Activated naive CD4-positive, alpha-beta T cell treated with anti-CD3 and anti-CD28 coated beads, Interleukin-2, amount 50 U/mL, for 72 hours (primary cell): Measurements from ENCODE around the gene WAPL. TPM values are rescaled to one million over a fixed set of nuclear protein-coding genes. Genes with fewer than 3 reads are reported as not detected.
"Not testable (repeated sequence)": the region's sequence is repeated elsewhere in the genome, so short reads cannot be mapped to it uniquely, and the experiment has no call there.

Source experiments
- ATAC-seq, 2 donors: fragments of 150-1000 bp; cut with Tn5 transposase; 2 replicates each; pipeline ENCODE4 v1.10.0; 2021; ENCODE audit warnings: mild to moderate bottlenecking in 2 of 2, moderate library complexity in 2 of 2
- DNase-seq, 2 donors: peaks; one replicate each; pipeline ENCODE4 v3.0.0; 2021 to 2022; ENCODE audit warnings: low spot score in 2 of 2
- H3K27ac Mint-ChIP-seq, 2 donors: one replicate each; pipeline ENCODE4 v1.8.0; 2022; ENCODE audit warnings: mild to moderate bottlenecking in 2 of 2, mixed read lengths in 2 of 2
- H3K36me3 Mint-ChIP-seq, 2 donors: one replicate each; pipeline ENCODE4 v1.8.0; 2022; ENCODE audit warnings: mixed read lengths in 2 of 2
- H3K9me3 Mint-ChIP-seq, 2 donors: one replicate each; pipeline ENCODE4 v1.8.0; 2022; ENCODE audit warnings: mixed read lengths in 2 of 2
- total RNA-seq, 2 donors: library from RNA; stranded (reverse); gene quantifications; one replicate each; pipeline ENCODE4 v1.2.3, GENCODE V29; 2022

Gene WAPL
- total RNA-seq, 2 donors from 2014 or later, result 46.0 to 46.5 TPM

DNA sequence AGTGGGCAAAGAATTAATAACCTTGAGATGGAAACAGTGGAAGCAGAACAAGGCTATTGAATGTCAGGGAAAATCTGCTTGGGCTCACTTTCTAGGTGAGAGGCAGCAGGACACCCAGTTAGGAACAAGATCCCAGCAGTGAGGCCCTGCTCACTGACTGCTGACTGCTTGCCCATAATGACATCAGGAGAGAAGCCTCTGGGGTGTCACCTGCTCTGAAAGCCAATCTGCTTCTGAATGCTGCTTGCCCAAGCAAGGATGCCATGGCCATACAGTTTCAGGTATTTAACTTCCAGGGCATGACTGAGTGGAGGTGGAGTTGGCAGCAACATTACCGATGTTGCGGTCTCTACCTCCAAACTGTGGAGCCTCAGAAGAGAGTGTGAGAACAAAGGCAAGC lies 11.7 kb upstream of the WAPL start:
- Mint-ChIP-seq H3K36me3 (peaks cover 0 to 14% of the 10 kb centered on the region in 2 donors), H3K9me3 (peaks cover 0 to 7% of the 10 kb centered on the region in 2 donors), H3K27ac (no peak overlapping the region)
- no peak for DNase-seq
- ATAC-seq, result no peak

DNA sequence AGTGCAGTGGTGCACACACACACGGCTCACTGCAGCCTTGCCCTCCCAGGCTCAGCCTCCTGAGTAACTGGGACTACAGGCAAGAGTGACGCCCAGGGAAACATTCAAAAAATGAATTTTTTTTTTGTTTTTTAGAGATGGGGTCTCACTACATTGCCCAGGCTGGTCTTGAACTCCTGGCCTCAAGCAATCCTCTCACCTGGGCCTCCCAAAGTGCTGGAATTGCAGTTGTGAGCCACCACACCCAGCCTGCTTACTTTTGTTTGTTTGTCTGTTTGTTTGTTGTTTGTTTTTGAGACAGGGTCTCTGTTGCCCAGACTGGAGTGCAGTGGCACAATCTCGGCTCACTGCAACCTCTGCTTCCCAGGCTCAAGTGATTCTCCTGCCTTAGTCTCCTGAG lies 7.1 kb upstream of the WAPL start:
- ATAC-seq, H3K36me3 Mint-ChIP-seq, H3K27ac Mint-ChIP-seq, H3K9me3 Mint-ChIP-seq, DNase-seq: not testable (repeated sequence)

DNA sequence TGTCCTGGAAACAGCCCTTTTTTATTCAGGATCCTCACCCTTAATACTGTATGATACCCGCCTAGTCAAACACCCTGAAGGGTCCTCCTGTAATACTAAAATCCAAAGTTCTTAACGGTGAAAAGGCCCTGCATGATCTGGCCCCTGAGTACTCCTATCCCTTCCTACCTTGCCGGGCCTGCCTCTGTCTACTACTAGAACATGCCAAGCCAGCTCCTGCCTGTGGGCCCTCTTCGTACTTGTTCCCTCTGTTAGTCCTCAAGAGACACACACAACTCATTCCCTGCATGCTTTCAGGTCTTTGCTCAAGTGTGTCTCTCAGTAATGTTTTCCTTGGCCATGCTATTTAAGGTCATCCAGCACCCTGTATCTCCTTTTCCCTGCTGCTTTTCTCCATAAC lies 5.0 kb upstream of the WAPL start:
- no peaks in the 10 kb centered on the region for H3K9me3 Mint-ChIP-seq
- H3K27ac Mint-ChIP-seq, result no peak overlapping the region
- no peak for ATAC-seq
- H3K36me3 Mint-ChIP-seq, result peaks cover 6% of the 10 kb centered on the region in 2 donors
- no peak for DNase-seq

DNA sequence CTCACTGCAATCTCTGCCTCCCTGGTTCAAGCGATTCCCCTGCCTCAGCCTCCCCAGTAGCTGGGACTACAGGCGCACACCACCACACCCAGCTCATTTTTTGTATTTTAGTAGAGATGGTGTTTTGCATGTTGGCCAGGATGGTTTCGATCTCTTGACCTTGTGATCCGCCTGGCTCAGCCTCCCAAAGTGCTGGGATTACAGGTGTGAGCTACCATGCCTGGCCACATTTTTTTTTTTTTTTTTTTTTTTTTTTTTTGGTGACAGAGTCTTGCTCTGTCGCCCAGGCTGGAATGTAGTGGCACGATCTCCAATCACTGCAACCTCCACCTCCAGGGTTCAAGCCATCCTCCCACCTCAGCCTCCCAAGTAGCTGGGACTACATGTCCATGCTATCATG lies 4.1 kb upstream of the WAPL start:
- not testable (repeated sequence) for DNase-seq

DNA sequence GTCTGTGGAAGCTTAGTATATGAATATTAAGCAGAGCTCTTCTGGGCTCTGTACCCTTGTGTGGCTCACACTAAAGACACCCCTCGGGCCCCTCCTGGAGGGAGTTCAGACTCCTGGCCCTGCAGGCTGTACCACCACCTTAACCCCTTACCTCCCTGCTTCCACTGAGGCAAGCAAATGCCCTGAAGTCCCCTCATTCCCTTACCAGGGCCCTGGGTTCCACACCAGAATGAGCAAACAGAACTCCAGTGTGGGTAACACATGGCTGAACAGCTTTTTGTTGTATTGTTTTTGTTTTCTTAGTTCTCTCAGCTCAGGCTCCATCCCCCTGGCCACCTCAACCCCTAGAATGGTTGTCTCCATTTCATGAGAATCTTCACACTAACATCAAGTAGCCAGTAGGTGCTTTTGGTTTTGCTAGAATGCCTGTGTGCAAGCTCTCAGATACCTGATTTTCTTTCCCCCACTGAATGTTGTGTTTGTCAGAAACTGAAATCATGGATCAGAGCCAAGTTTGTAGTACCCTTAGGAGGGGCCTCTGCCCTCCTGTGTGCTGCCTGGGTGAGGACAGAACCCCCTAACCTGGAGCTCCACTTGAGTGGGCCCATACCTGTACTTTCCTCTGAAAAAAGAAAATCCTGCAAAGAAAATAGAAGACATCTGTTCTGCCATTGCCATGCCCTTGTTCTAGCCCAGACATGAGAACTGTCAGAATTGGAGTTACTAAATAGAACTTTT lies 2.8 kb upstream of the WAPL start:
- peak overlapping the region; percentile 16 to 47 for H3K27ac Mint-ChIP-seq
- ATAC-seq (no peak), DNase-seq (no peak)
- no peaks in the 10 kb centered on the region for H3K9me3 Mint-ChIP-seq
- H3K36me3 Mint-ChIP-seq, result peaks cover 15 to 16% of the 10 kb centered on the region in 2 donors

More for the DNA sequence above, 4.1 kb upstream of the WAPL start:
- not testable (repeated sequence) for H3K27ac Mint-ChIP-seq, ATAC-seq, H3K9me3 Mint-ChIP-seq, H3K36me3 Mint-ChIP-seq

DNA sequence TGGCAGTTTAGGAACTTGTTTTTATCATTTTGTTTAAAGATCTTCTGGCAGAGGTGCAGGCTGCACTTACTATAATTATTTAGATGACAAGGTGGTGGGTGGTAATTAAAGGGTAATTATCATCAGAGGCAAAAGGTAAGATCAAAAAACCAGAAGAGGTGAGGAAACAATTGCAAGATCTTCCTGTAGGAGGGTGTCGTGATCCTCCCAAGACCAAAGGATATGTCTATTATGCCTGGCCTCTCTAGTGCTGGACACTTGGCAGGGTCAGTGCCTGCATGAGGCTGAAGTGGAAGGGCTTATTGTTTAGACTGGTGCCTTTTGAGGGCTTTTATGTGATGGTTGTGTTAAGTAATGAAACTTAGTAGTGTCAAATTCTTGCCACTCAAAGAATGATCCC lies 1.8 kb upstream of the WAPL start:
- peaks cover 17 to 22% of the 10 kb centered on the region in 2 donors for H3K36me3 Mint-ChIP-seq
- peak overlapping the region in 1 of 2 donors; percentile 33 for H3K27ac Mint-ChIP-seq
- no peaks in the 10 kb centered on the region for H3K9me3 Mint-ChIP-seq
- ATAC-seq, result no peak
- no peak for DNase-seq

DNA sequence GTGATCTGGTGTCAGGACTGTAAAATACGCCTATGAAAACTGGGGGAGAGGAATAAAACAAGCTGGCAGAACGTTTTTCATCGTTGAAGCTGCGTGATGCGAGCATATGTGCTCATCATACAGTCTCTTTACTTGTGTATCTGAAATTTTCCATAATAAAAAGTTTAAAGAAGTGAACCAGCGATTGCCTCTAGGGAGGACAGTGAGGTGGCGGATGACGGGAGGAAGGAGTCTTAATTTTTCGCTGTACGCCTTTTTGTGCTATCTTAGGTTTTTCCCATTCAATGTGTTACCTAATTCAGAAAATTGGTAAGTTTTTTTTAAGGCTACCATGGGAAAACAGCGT lies 891 bp upstream of the WAPL start:
- peaks cover 17 to 29% of the 10 kb centered on the region in 2 donors for H3K36me3 Mint-ChIP-seq
- no peak for ATAC-seq
- no peak for DNase-seq
- peak overlapping the region; percentile 92 to 94 for H3K27ac Mint-ChIP-seq
- H3K9me3 Mint-ChIP-seq, result no peaks in the 10 kb centered on the region

DNA sequence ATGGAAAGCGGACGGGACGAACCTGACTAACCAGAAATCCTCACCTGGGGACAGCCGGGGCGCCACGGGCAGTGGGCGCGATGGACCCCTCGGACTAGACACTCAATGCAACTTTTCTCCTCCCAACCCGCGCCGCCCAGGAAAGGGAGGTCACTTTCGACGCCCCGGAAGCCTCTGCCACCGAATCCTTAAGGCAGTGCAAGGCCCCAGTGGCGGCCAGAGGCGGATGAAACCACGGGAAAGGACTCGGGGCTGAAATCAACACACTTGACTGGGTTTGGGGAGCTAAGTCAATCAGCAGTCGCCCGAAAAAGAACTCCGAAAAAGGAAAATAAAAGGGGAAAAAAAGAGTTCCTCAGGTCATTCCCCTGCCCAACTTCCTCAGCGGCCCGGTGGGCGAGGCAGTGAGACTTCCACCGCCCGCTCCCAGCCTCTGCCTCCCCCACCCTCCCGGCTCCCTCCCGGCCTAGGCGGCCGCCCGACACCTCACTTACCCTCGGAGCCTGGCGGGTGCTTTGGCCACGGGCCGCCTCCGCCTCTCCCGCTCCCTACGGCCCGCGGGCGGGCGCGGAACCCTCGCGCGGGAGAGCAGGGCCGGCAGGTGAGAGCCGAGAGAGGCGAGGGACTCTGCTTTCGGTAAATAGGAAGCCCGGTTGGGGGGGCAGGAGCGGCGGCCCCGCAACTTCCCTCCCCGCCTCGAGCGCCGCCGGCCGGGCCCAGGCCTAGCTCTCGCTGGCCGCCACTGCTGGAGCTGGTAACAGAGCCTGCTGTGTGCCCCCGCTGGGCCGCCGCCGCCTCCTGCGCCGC lies 518 bp downstream of the WAPL start:
- Mint-ChIP-seq H3K9me3 (no peaks in the 10 kb centered on the region), H3K27ac (peak overlapping the region; percentile 92 to 99), H3K36me3 (peaks cover 17 to 40% of the 10 kb centered on the region in 2 donors)
- peak; percentile 23 to 35 for ATAC-seq
- DNase-seq, result peak; percentile 60 to 62

DNA sequence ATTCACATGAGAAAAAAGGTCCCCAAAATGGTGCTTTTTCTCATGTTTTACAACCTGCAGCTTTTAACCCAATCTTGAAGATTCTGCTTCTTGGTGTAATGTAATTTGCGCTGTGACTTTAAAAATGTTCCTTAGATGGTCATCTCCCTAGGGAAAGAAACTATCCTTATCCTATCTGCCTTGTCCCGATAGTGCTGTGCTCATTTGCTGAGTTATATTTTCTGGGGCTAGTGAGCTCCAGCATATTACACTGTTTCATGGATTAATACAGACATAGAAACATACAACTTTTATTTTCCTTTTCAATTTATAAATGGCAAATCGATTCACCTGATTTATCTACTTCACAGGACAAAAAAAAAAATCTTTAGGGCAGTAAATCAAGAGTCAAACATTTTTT lies 2.8 kb downstream of the WAPL start:
- no peak for DNase-seq
- H3K9me3 Mint-ChIP-seq, result no peaks in the 10 kb centered on the region
- peaks cover 17 to 43% of the 10 kb centered on the region in 2 donors for H3K36me3 Mint-ChIP-seq
- ATAC-seq, result no peak
- no peak overlapping the region for H3K27ac Mint-ChIP-seq

DNA sequence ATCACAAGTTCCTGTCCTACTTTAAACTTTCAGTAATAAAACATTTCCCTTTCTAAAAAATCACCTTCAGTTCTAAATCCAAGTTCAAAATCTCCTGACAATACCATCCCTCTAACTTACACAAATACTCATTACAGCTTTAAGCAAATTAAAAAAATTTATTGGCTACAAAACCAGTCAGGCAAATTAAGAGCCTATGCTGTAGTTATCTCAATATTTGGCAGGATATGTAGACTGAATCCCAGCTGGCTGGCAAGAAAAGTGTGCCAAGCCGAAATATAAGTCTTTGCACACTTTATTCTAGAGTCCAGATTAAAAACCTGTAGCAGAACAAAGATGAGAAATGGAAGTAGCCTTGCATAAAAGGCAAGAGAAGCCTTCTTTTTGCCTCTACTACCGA lies 9.5 kb downstream of the WAPL start:
- DNase-seq (no peak), ATAC-seq (no peak)
- H3K9me3 Mint-ChIP-seq, result no peaks in the 10 kb centered on the region
- H3K36me3 Mint-ChIP-seq, result peaks cover 0 to 10% of the 10 kb centered on the region in 2 donors
- H3K27ac Mint-ChIP-seq, result no peak overlapping the region

DNA sequence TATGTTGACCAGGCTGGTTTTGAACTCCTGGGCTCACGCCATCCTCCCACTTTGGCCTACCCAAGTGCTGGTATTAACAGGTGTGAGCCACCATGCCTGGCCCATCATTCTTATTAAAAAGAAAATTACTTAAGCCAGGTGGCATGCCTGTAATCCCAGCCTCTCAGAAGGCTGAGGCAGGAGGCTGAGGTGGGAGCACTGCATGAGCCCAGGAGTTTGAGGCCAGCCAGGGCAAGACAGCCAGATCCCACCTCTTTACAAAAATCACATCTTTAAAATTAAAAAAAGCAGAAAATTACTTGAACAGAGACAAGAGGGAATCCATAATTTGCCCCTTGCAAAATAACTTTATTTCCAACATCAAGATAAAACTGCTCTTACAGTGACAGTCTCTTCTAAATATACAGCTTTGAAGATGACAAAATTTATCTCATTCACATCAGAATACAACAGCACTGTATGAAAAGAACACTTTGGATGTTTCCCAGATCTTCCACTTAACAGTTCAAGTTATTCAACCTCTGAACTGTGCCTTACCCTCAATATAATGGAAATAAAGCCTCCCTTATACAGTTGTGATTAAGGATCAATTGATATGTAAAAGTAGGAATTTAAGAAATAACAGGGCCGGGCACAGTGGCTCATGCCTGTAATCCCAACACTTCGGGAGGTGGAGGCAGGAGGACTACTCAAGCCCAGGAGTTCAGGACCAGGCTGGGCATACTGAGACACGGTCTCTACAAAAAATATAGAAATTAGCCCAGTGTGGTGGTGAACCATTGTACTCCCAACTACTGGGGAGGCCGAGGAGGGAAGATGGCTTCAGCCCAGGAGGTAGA lies 10.3 kb downstream of the WAPL start:
- ATAC-seq (no peak), DNase-seq (no peak)
- no peaks in the 10 kb centered on the region for H3K9me3 Mint-ChIP-seq
- peak overlapping the region in 1 of 2 donors; percentile 40 for H3K27ac Mint-ChIP-seq
- H3K36me3 Mint-ChIP-seq, result peaks cover 0 to 5% of the 10 kb centered on the region in 2 donors

DNA sequence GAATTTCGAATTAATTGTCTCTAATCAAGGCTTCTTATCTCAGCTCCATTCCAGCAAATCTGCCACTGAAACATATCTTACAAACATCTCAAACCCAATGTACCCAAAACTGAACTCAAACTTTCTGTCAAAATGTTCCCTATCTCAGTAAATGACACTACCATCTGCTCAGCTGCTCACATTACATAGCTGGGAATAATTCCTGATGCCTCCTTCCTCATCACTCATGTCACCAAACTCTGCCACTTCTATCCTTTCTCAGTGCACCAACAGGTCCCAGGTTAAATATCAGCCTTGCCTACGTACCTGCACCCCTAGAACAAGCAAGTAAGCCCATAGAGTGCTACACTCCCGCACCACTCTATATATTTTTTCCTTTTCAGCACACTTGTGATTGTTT lies 12.4 kb downstream of the WAPL start:
- no peak overlapping the region for H3K27ac Mint-ChIP-seq
- ATAC-seq, result no peak
- H3K9me3 Mint-ChIP-seq, result no peaks in the 10 kb centered on the region
- no peak for DNase-seq
- no peaks in the 10 kb centered on the region for H3K36me3 Mint-ChIP-seq

DNA sequence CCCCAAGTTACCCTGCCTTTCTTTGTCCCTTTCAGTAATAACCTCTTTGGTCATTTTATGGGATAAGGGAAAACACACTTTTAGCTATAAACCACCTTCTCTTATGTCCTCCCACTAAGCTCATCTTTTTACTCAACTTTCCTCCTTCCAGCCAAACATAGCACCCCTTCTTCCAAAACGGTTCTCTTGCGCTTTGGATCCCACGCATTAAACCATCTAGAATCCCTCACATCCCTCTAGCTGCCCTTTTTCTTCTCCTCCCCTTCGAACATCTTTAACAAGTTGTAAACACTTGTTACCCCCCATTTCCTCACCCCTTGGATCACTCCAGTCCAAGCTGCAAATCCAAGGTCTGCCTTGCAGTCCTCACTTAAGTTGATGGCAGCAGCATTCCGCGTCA lies 13.4 kb downstream of the WAPL start:
- Mint-ChIP-seq H3K9me3 (no peaks in the 10 kb centered on the region), H3K36me3 (peaks cover 0 to under 1% of the 10 kb centered on the region in 2 donors), H3K27ac (no peak overlapping the region)
- ATAC-seq (no peak), DNase-seq (no peak)

DNA sequence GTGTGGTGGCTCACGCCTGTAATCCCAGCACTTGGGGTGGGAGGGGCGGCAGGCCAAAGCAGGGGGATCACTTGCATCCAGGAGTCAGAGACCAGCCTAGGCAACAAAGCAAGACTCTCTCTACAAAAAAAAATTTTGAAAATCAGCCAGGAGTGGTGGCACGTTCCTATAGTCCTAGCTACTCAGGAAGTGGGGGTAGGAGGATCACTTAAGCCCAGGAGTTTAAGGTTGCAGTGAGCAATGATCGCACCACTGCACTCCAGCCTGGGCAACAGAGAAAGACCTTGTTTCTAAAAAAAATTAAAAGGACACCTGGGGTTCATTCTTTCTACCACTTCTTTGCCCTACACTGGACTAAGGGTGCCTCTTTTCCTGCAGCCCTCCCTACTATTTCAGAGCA lies 15.1 kb downstream of the WAPL start:
- Mint-ChIP-seq H3K36me3 (peaks cover 0 to 12% of the 10 kb centered on the region in 2 donors), H3K9me3 (no peaks in the 10 kb centered on the region), H3K27ac (peak overlapping the region in 1 of 2 donors; percentile 34)
- ATAC-seq (no peak), DNase-seq (no peak)

DNA sequence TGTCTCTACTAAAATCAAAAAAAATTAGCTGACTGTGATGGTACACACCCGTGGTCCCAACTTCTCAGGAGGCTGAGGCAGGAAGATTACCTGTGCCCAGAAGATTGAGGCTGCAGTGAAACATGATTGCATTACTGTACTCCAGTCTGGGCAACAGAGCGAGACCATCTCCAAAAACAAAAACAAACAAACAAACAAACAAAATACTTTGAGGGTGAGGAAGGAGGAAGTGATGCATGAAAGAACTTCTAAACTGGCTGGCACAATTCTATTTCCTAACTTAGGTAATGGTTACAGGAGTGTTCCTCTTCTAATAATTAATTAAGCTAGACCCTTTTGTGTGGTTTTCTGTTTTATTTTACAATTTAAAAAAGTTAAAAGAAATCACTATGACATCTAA lies 15.5 kb downstream of the WAPL start:
- peaks cover 0 to 16% of the 10 kb centered on the region in 2 donors for H3K36me3 Mint-ChIP-seq
- no peaks in the 10 kb centered on the region for H3K9me3 Mint-ChIP-seq
- DNase-seq (no peak), ATAC-seq (no peak)
- H3K27ac Mint-ChIP-seq, result peak overlapping the region in 1 of 2 donors; percentile 34

DNA sequence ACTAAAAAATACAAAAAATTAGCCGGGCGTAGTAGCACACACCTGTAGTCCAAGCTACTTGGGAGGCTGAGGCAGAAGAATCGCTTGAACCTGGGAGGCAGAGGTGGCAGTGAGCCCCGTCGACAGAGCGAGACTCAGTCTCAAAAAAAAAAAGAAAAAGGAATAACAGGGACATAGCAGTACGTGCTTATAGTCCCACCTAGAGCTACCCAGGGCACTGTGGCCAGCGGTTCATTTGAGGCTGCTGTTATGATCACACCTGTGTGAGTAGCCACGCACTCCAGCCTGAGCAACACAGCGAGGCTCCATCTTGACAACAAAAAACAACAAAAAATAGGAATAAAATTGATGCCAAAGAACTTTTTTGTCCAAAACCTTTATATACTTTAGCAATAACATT lies 17.1 kb downstream of the WAPL start:
- H3K36me3 Mint-ChIP-seq, result peaks cover 8 to 31% of the 10 kb centered on the region in 2 donors
- peak overlapping the region in 1 of 2 donors; percentile 46 for H3K27ac Mint-ChIP-seq
- no peak for DNase-seq
- no peaks in the 10 kb centered on the region for H3K9me3 Mint-ChIP-seq
- no peak for ATAC-seq

DNA sequence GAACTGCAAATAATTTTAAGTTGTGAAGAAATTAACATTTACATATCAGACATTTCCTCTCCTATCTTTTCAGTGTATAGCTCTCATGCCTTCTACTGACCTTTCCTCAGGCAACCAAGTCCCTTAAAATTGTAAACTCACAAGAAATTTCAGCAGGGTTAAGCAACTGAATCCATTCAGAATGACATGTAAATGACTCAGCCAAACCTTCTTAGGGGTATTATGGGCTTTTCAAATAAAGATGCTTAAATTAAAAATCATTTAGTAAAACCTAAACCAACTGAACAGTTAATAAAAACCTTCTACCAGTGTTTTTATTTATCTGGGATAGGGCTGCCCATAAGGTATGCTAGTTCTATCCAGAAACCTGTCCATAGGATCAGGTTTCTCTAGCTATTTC lies 20.7 kb downstream of the WAPL start:
- DNase-seq (no peak), ATAC-seq (no peak)
- Mint-ChIP-seq H3K36me3 (peaks cover 8 to 31% of the 10 kb centered on the region in 2 donors), H3K27ac (no peak overlapping the region), H3K9me3 (no peaks in the 10 kb centered on the region)
